Measurements from ENCODE around the gene NPTX1. TPM values are rescaled to one million over a fixed set of nuclear protein-coding genes. Genes with fewer than 3 reads are reported as not detected.

The NPTX1 gene
- total and polyA plus RNA-seq, 4 donors = under 0.01 TPM; not detected in 3

- Histone ChIP-seq H3K4me1 (ENCODE audit: control insufficient read depth in 4 of 4, insufficient read depth in 4 of 4, low read length in 3 of 4) (no peaks in the 10 kb centered on the region), H3K27me3 (ENCODE audit: control insufficient read depth in 4 of 4, insufficient read depth in 4 of 4, low read length in 3 of 4) (no peaks in the 10 kb centered on the region), H3K27ac (ENCODE audit: low read depth in 1 of 2, low read length in 2 of 2) (no peak overlapping the region), H3K4me3 (ENCODE audit: low read depth in 1 of 3, low read length in 3 of 3) (no peak overlapping the region), H3K9me3 (ENCODE audit: control insufficient read depth in 4 of 4, low read length in 3 of 4) (no peaks in the 10 kb centered on the region), H3K9ac (ENCODE audit: low read depth in 1 of 2, low read length in 2 of 2) (no peak overlapping the region), H3K36me3 (ENCODE audit: control insufficient read depth in 4 of 4, insufficient read depth in 3 of 4, low read depth in 1 of 4, low read length in 3 of 4) (no peaks in the 10 kb centered on the region)
- WGBS = 83% methylated on average over 11 of the region's 11 CpGs
- DNase-seq (ENCODE audit: low spot score) = no peak
- TF ChIP-seq FOXA1 (IDR thresholded peaks at IDR 0.05) = no peak
- TF ChIP-seq HNF4A (conservative IDR thresholded peaks at IDR 0.05) = no peak
- no peak for TF ChIP-seq RXRA (IDR thresholded peaks at IDR 0.05)
- no peak for TF ChIP-seq CTCF (IDR thresholded peaks at IDR 0.05; ENCODE audit: low read depth, low read length, missing input control)
- no peak for TF ChIP-seq EGR1 (IDR thresholded peaks at IDR 0.05; ENCODE audit: low read depth in 2 of 2)
- TF ChIP-seq REST (IDR thresholded peaks at IDR 0.05) = no peak
- no peak for TF ChIP-seq SP1 (IDR thresholded peaks at IDR 0.05)
- no peak for TF ChIP-seq ZBTB33 (IDR thresholded peaks at IDR 0.05)
- TF ChIP-seq RAD21 (IDR thresholded peaks at IDR 0.05) = no peak
Observed at GRCh38 chr17:80498920-80499410, 22.6 kb upstream of the NPTX1 start.

- no peak for DNase-seq (ENCODE audit: low spot score)
- WGBS = 59% methylated on average over 30 of the region's 30 CpGs
- Histone ChIP-seq H3K4me3 (ENCODE audit: low read depth in 1 of 3, low read length in 3 of 3) (no peak overlapping the region), H3K4me1 (ENCODE audit: control insufficient read depth in 4 of 4, insufficient read depth in 4 of 4, low read length in 3 of 4) (no peaks in the 10 kb centered on the region), H3K27me3 (ENCODE audit: control insufficient read depth in 4 of 4, insufficient read depth in 4 of 4, low read length in 3 of 4) (no peaks in the 10 kb centered on the region), H3K27ac (ENCODE audit: low read depth in 1 of 2, low read length in 2 of 2) (no peak overlapping the region), H3K9ac (ENCODE audit: low read depth in 1 of 2, low read length in 2 of 2) (no peak overlapping the region), H3K36me3 (ENCODE audit: control insufficient read depth in 4 of 4, insufficient read depth in 3 of 4, low read depth in 1 of 4, low read length in 3 of 4) (no peaks in the 10 kb centered on the region), H3K9me3 (ENCODE audit: control insufficient read depth in 4 of 4, low read length in 3 of 4) (no peaks in the 10 kb centered on the region)
- TF ChIP-seq YY1 (IDR thresholded peaks at IDR 0.05) (no peak), HNF4G (IDR thresholded peaks at IDR 0.05) (no peak), FOXA1 (IDR thresholded peaks at IDR 0.05) (no peak), MAX (IDR thresholded peaks at IDR 0.05) (no peak), REST (IDR thresholded peaks at IDR 0.05) (no peak), EGR1 (IDR thresholded peaks at IDR 0.05; ENCODE audit: low read depth in 2 of 2) (no peak), TAF1 (conservative IDR thresholded peaks at IDR 0.05) (no peak), NR2F2 (IDR thresholded peaks at IDR 0.05) (no peak)
Observed at GRCh38 chr17:80498242-80498919, 22.0 kb upstream of the NPTX1 start.
